H1 (cell line): ENCODE data around the gene PPP1R9A. TPM values are rescaled to one million over a fixed set of nuclear protein-coding genes. Genes with fewer than 3 reads are reported as not detected.
"Not testable (repeated sequence)": the region's sequence is repeated elsewhere in the genome, so short reads cannot be mapped to it uniquely, and the experiment has no call there.

ENCODE experiments used
- CTCF ChIA-PET: fragments of 300-600 bp; sonication (Branson Sonifier 250); formaldehyde crosslinking; loops from one replicate; lab custom pipeline; 2021; ENCODE audit not compliant: partially characterized antibody; lab: Charles Lee
- POLR2A ChIA-PET: fragments of 300-600 bp; sonication (Branson Sonifier 250); formaldehyde crosslinking; loops from one replicate; lab custom pipeline; 2021; ENCODE audit warnings: inconsistent platforms; ENCODE audit not compliant: partially characterized antibody; lab: Charles Lee
- DNase-seq, 2 experiments: peaks; one replicate each; pipeline versions ENCODE4 v3.0.0 to v3.0.0-alpha.2; 2010 to 2022; ENCODE audit warnings: low spot score in 2 of 2, low read depth in 1 of 2, mixed read lengths in 1 of 2
- FAIRE-seq: peaks from 2 replicates; lab custom pipeline; 2011; peaks lifted over from hg19 to GRCh38; lab: Jason Lieb, UNC
- H2AFZ ChIP-seq: 2 replicates; pipeline ENCODE4 v1.8.1; 2012; ENCODE audit warnings: low read length, inconsistent platforms
- H2AK5ac ChIP-seq: 2 replicates; pipeline ENCODE4 v1.6.1; 2013; ENCODE audit warnings: low read depth, low read length
- H2BK120ac ChIP-seq: replicated peaks from 2 replicates; pipeline ENCODE3; 2013; ENCODE audit warnings: low read depth, low read length, inconsistent platforms
- H2BK12ac ChIP-seq: 2 replicates; pipeline ENCODE4 v1.6.1; 2013; ENCODE audit warnings: low read depth, low read length
- H2BK15ac ChIP-seq: 2 replicates; pipeline ENCODE4 v1.6.1; 2013; ENCODE audit warnings: low read length
- H2BK20ac ChIP-seq: 2 replicates; pipeline ENCODE4 v1.6.1; 2013; ENCODE audit warnings: low read length
- H2BK5ac ChIP-seq: 2 replicates; pipeline ENCODE4 v1.6.1; 2013; ENCODE audit warnings: low read depth, low read length
- H3K14ac ChIP-seq: 2 replicates; pipeline ENCODE4 v1.6.1; 2013; ENCODE audit warnings: inconsistent platforms; ENCODE audit not compliant: insufficient read length
- H3K18ac ChIP-seq: 2 replicates; pipeline ENCODE4 v1.6.1; 2013; ENCODE audit warnings: low read length; ENCODE audit errors: extremely low read depth
- H3K23ac ChIP-seq: 2 replicates; pipeline ENCODE4 v1.6.1; 2013; ENCODE audit warnings: inconsistent platforms; ENCODE audit not compliant: insufficient read length
- H3K23me2 ChIP-seq: 2 replicates; pipeline ENCODE4 v1.6.1; 2013; ENCODE audit warnings: low read depth, low read length
- H3K27ac ChIP-seq: 2 replicates; pipeline ENCODE4 v1.6.1; 2011; ENCODE audit warnings: low read depth, low read length, inconsistent platforms
- H3K27me3 ChIP-seq, 4 experiments: replicated peaks in 1 of 4; 1 replicate in 1 of 4; 2 replicates in 3 of 4; pipeline versions ENCODE4 v1.6.1 to v1.8.1; 2011 to 2013; ENCODE audit warnings: low read length in 3 of 4, mild to moderate bottlenecking in 3 of 4, inconsistent platforms in 2 of 4, mixed read lengths in 2 of 4, moderate library complexity in 1 of 4; ENCODE audit not compliant: control insufficient read depth in 3 of 4, insufficient read depth in 3 of 4; ENCODE audit errors: extremely low read depth in 1 of 4
- H3K36me3 ChIP-seq, 4 experiments: 2 replicates each; pipeline versions ENCODE4 v1.6.1 to v1.8.1; 2011 to 2013; ENCODE audit warnings: mild to moderate bottlenecking in 4 of 4, low read length in 3 of 4, moderate library complexity in 2 of 4, control low read depth in 1 of 4, inconsistent platforms in 1 of 4; ENCODE audit not compliant: insufficient read depth in 4 of 4, control insufficient read depth in 2 of 4
- H3K4ac ChIP-seq: replicated peaks from 2 replicates; pipeline ENCODE3; 2013; ENCODE audit warnings: low read length, low read depth, mixed read lengths, inconsistent platforms; ENCODE audit not compliant: insufficient read length
- H3K4me1 ChIP-seq, 4 experiments: replicated peaks in 1 of 4; 1 replicate in 1 of 4; 2 replicates in 3 of 4; pipeline versions ENCODE4 v1.6.1 to v1.8.1; 2011 to 2013; ENCODE audit warnings: low read length in 3 of 4, inconsistent platforms in 2 of 4, mixed read lengths in 1 of 4; ENCODE audit not compliant: insufficient read depth in 4 of 4, control insufficient read depth in 3 of 4
- H3K4me2 ChIP-seq, 2 experiments: 2 replicates each; pipeline versions ENCODE4 v1.6.1 to v1.8.1; 2011 to 2013; ENCODE audit warnings: low read depth in 2 of 2, low read length in 2 of 2, control low read depth in 1 of 2, inconsistent platforms in 1 of 2, mild to moderate bottlenecking in 1 of 2; ENCODE audit not compliant: insufficient read depth in 1 of 2
- H3K4me3 ChIP-seq, 4 experiments: fragments of 200-600, 300-600 bp in 1 of 4; sonication (generic), shearing (Covaris generic), sonication (Bioruptor Twin) in 1 of 4; 2 replicates each; pipeline versions ENCODE4 v1.5.1 to v1.8.1; 2011 to 2016; ENCODE audit warnings: low read length in 4 of 4, low read depth in 3 of 4, control low read depth in 2 of 4, inconsistent platforms in 2 of 4, mild to moderate bottlenecking in 2 of 4, mixed read lengths in 1 of 4, moderate library complexity in 1 of 4; ENCODE audit not compliant: insufficient read depth in 2 of 4; ENCODE audit errors: extremely low read depth in 1 of 4
- H3K56ac ChIP-seq: replicated peaks from 2 replicates; pipeline ENCODE3; 2013; ENCODE audit warnings: low read depth, mild to moderate bottlenecking, mixed read lengths, low read length, inconsistent platforms; ENCODE audit not compliant: insufficient read length
- H3K79me1 ChIP-seq: 2 replicates; pipeline ENCODE4 v1.6.1; 2013; ENCODE audit warnings: low read depth, low read length, control low read depth
- H3K79me2 ChIP-seq, 2 experiments: 2 replicates each; pipeline versions ENCODE4 v1.6.1 to v1.8.1; 2012 to 2013; ENCODE audit warnings: low read length in 2 of 2, mild to moderate bottlenecking in 2 of 2, inconsistent platforms in 1 of 2; ENCODE audit not compliant: insufficient read depth in 2 of 2, control insufficient read depth in 1 of 2
- H3K9ac ChIP-seq, 4 experiments: replicated peaks in 1 of 4; 1 replicate in 1 of 4; 2 replicates in 3 of 4; pipeline versions ENCODE4 v1.6.1 to v1.8.1; 2011 to 2013; ENCODE audit warnings: low read depth in 3 of 4, low read length in 3 of 4, control low read depth in 2 of 4, mild to moderate bottlenecking in 2 of 4, moderate library complexity in 2 of 4, inconsistent platforms in 1 of 4; ENCODE audit errors: extremely low read depth in 1 of 4
- H3K9me3 ChIP-seq, 2 experiments: 2 replicates each; pipeline versions ENCODE4 v1.6.1 to v1.8.1; 2012 to 2013; ENCODE audit warnings: mild to moderate bottlenecking in 2 of 2, moderate library complexity in 2 of 2, control low read depth in 1 of 2, inconsistent platforms in 1 of 2, low read depth in 1 of 2, low read length in 1 of 2, mixed read lengths in 1 of 2; ENCODE audit not compliant: insufficient read depth in 2 of 2
- H4K20me1 ChIP-seq, 2 experiments: replicated peaks in 1 of 2; 2 replicates each; pipeline versions ENCODE3 to v1.8.1; 2011 to 2013; ENCODE audit warnings: inconsistent platforms in 2 of 2, low read length in 2 of 2, mild to moderate bottlenecking in 1 of 2; ENCODE audit not compliant: insufficient read depth in 2 of 2, control insufficient read depth in 1 of 2
- H4K5ac ChIP-seq: 2 replicates; pipeline ENCODE4 v1.6.1; 2013; ENCODE audit warnings: low read length, low read depth, mixed read lengths, inconsistent platforms; ENCODE audit not compliant: insufficient read length
- H4K8ac ChIP-seq: 2 replicates; pipeline ENCODE4 v1.8.0; 2013; ENCODE audit warnings: mild to moderate bottlenecking, moderate library complexity, low read length, inconsistent platforms; ENCODE audit not compliant: insufficient read depth; ENCODE audit errors: extremely low read depth
- H4K91ac ChIP-seq: replicated peaks from 2 replicates; pipeline ENCODE3; 2013; ENCODE audit warnings: low read length, mixed read lengths, inconsistent platforms; ENCODE audit not compliant: insufficient read length
- WGBS, 2 experiments: shearing (Covaris generic) in 1 of 2; methylation state at CpG; one replicate each; pipeline versions ENCODE4 v1.1.6 to v1.1.7; 2013 to 2015; ENCODE audit warnings: low lambda C conversion rate in 2 of 2, mixed read lengths in 2 of 2, inconsistent platforms in 1 of 2, low coverage in 1 of 2, missing lambda C conversion rate in 1 of 2; ENCODE audit not compliant: insufficient replicate concordance in 2 of 2, insufficient coverage in 1 of 2, insufficient read length in 1 of 2; ENCODE audit errors: extremely low coverage in 1 of 2, missing lambda C conversion rate in 1 of 2; 5-methylcytosine and 5-hydroxymethylcytosine counted together
- polyA plus RNA-seq, 7 experiments: library from polyadenylated mRNA; depleted of rRNA in 3 of 7; stranded (reverse) in 5 of 7; unstranded in 2 of 7; fragments of >200 nt in 5 of 7; fragments of 200-250 nt in 2 of 7; gene quantifications; 1 replicate in 5 of 7; 2 replicates in 1 of 7; 4 replicates in 1 of 7; pipeline versions ENCODE4 v1.2.1 to v1.2.3, GENCODE V29; 2011 to 2013; ENCODE audit warnings: missing spikeins in 2 of 7, mixed read lengths in 2 of 7
- total RNA-seq: library from RNA; stranded (reverse); fragmentation: NEBNext Ultra II Directional; extraction: Animal tissue kit (Norgen Biotek cat#: 25700); gene quantifications from 2 replicates; pipeline ENCODE4 v1.2.1, GENCODE V29; 2021

Gene PPP1R9A
- total and polyA plus RNA-seq, 2 of the 8 experiments (the other 6 are each of a cell fraction or from before 2014, with no cell fraction given) = 3.0 to 20.3 TPM

GRCh38 chr7:94999601-95000000, 92.2 kb downstream of the PPP1R9A start:
- H2AFZ ChIP-seq, H3K4me3 ChIP-seq, H3K4ac ChIP-seq, H3K9ac ChIP-seq, H3K27me3 ChIP-seq, H4K91ac ChIP-seq, H4K20me1 ChIP-seq, H3K18ac ChIP-seq, H4K5ac ChIP-seq, H4K8ac ChIP-seq, H3K79me1 ChIP-seq, DNase-seq, H3K56ac ChIP-seq, H3K9me3 ChIP-seq, H3K14ac ChIP-seq, H3K36me3 ChIP-seq, FAIRE-seq, H3K79me2 ChIP-seq, H3K4me2 ChIP-seq, H3K23ac ChIP-seq, H3K27ac ChIP-seq, H2BK20ac ChIP-seq, H2BK120ac ChIP-seq, H2AK5ac ChIP-seq, H2BK15ac ChIP-seq, H3K23me2 ChIP-seq, H3K4me1 ChIP-seq, H2BK12ac ChIP-seq, H2BK5ac ChIP-seq: not testable (repeated sequence)
- ChIA-PET POLR2A (interaction anchor here (1.2 kb wide), 1 partner anchor 36 kb away, joined by 3 read pairs; no protein-coding TSS in a partner anchor), CTCF (interaction anchor here (0.6 kb wide), 1 partner anchor 1395 kb away, joined by 3 read pairs; no protein-coding TSS in a partner anchor)
- 95% methylated on average over 5 of the region's 5 CpGs; no CpG with 5 or more reads in 1 of the 2 experiments for WGBS, 2 experiments
